CD4-positive, alpha-beta T cell treated with Interleukin-10 for 1 hour (primary cell): ENCODE measurements around the gene CCL13.
A peak's percentile ranks its signal among the peaks of the same experiment; 100 is the strongest.

ENCODE experiments used
- DNase-seq: peaks from one replicate; pipeline ENCODE4 v3.0.0-alpha.2; 2020

The CCL13 gene

DNA sequence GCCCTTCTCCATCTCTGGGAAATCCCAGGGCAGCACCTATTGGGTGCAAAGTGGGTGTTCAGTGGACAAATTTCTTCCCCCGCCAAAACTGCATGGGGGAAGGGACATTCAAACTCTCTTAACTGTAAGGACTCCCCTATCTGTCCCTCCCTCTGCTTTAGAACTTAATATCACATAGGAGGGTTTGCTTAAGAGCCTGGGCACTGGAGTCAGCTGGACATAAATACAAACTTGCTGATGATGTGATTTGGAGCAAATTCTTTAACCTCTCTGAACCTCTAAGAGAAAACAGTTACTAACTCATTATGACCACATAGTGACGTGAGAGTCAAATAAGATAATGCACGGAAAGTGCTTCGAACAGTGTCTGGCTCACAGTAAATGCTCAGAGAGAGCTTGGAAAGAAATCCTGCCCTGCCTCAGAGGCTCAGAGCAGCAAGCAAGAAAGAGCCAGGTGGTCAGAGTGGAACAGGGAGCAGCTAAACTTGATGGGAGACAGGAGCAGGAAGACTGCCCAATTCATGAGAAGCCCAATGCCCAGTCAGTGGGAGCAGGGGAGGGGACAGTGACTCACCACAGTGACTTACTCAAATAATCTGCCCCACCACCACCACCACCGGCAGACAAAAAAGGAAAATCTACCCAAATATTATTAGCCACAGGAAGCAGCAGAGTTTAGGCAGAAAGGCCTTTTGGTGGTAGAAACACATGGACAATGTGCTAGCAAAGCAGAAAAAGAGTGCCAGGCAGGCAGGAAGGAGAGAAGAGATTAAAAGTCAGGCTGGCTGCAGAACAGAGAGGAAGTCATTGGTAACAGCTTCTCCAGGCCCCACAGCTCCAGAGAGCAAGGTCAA is 30.6 kb downstream of the CCL13 start:
- no peak for DNase-seq

DNA sequence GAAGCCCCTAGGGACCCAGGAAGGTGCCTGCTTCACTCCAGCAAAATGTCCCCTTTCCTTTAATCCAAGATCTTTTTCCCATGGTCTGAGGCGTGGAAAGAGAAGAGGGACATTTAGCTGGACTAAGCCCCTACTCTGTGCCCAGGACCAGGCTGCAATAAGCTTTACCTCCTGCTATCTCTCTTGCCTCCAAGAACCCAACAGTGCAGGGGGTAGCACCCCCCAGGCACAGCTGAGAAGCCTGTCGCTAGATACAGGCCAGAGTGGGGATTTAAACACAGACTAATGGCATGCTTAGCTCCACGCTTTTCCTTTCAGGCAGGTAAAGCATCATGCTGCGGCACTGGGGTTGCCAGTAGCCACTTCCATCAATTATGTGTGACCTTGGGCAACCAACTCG is 31.3 kb downstream of the CCL13 start:
- DNase-seq: no peak

DNA sequence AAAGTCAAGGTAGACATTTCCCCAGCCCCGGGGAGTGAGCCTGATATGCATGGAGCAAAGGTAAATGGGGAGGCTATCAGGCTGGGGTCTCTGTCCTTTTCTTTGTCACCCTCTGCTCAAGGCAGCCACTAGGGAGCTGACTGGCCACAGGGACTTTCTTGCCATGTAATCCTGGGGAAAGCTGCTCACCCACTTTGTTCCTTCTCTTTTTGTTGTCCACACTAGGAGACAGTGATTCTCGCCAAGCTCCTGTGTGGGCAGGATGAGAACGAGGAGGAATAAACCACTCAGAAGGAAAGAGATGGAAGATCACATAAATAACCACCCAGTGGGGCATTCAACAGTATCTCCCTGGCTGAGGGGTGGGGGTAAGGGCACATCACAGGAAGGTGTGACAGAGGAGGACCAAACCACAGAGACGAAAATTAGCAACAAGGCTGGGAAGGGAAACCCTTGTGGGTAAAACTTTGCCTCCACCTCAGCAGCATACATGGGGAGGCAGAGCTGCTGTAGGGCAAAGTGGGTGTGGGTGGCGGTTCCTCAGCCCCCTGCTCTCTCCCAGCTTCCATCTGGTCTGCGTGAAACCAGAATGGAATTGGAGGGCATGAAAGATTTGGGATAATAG is 33.0 kb downstream of the CCL13 start:
- DNase-seq: no peak

DNA sequence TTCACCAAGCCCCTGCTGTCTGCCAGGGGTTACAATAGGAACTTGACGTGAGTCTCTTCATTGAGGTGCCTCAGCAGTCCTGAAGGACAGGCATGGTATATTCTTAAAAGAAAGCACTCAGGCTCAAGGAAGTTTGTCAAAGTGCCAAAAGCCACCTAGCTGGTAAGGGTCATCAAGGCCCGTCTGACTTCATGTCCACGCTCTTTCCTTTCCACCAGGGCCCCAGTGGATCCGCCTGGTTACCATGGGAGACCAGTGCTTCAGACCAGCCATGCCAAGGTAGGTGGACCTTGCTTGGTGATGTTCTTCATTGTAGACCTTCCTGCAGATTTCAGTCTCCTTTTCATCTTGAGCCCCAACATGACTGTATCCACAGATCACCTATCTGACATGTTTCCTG is 34.4 kb downstream of the CCL13 start:
- no peak for DNase-seq

DNA sequence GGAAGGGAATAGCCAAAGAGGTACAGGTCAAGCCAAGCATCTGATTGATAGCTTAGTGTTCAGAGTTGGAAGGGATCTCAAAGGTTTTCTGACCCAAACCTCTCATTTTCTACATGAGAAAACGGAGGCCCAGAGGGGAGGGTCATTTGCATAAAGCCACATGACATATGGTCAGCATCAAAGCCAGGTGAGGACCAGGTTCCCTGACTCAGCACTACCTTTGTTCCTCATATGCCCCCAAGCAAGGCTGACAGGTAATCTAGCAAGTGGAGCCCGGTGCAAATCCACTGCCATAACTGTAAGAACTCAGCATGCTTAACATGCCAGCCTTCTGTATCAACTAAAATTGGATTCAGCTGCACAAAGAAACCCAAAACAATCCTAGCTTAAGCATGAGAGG is 35.0 kb downstream of the CCL13 start:
- DNase-seq: no peak

DNA sequence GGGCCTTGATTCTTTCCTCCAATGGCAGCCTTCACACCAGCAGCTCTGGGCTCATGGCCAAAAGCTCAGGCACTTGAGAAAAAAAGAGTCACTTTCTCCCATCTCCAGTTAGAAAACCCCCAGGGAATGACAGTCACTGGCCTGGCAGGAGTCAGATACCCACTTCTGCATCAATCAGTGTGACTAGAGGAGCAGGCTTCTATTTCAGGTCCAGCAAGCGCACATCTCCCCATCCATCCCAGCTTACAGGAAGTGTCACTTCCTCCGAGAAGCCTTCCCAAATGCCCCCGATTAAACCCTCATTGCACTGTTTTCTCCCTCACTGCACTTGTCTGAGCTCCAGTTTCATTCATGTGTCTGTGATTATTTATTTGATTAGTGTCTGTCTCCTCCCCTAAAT is 37.1 kb downstream of the CCL13 start:
- no peak for DNase-seq

DNA sequence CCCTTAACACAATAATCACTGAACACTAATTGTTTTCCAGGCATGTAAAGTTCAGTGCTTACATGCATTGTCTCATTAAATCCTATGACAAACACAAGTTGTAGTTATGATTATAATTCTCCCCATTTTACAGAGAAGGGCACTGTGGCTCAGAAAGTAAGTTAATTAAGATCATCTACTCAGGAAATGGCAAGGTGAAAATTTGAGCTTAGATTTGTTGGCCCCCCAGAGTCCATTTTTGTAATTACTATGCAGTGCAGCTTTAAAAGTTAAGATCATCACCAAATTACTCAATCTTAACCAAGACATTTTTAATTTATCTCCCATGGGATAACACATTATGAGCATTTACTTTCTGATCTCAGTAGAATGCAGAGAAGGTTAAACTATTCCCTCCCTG is 41.0 kb downstream of the CCL13 start:
- no peak for DNase-seq

DNA sequence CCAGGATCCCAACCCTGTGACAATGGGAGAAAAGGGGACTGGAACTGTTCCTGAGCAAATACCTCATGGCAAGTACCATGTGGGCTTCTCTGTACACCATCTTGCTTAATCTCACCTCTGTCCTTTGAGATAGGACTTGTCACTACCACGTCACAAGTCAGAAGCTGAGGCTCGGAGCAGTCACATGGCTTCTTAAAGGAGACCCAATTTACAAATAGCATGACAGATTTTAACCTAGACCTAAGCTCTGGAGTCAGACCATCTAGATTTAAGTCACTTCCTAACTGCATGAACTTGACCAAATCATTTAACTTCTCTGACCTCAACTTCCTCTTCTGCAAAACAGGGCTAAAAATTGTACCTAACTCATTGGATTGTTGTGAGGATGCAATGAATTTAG is 42.7 kb downstream of the CCL13 start:
- DNase-seq: peak; percentile 2

DNA sequence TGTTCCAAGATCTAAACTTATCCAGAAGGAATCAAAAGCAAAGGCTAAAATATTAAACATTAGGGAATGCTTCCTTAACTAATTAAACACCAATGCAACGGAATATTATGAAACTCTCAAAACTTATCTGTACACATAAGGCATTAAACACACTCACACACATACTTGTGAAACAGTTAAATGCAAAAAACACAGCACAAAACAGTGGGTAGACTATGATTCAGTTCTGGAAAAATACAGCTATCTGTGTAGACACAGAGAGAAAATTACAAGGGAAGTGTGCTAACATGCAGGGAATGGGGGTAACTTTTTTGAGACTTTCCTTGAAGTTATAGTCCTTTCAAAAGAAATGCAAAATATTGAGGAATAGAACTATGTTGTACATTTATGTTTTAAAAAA is 43.4 kb downstream of the CCL13 start:
- DNase-seq: no peak

DNA sequence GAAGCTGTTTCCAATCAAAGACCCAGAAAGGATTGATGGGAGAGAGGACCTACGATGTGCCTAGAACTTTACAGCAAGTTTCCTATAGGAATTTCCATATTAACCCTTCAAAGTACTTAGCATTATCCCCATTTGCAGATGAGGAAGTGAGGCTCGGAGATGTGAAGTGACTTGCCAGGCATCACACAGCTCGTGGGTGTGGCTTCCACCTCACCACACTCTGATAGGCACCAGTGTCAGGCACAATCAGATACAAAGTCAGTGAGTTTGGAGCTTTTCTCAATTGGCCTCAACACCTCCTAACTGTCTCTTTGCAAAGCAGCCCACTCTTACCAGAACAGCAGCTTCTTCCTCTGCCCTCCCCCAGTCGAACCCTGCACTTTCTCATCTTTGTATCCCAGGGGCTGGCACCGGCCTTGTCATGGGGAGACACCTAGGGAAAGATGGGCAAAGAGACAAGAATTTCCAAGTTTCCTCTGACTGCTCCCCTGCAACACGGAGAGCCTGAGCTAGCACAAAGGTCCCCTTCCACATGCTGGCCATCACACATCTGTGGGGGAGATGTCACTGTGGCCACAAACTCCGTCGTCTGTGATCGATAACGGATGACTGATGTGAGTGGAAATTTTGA is 44.1 kb downstream of the CCL13 start:
- no peak for DNase-seq

DNA sequence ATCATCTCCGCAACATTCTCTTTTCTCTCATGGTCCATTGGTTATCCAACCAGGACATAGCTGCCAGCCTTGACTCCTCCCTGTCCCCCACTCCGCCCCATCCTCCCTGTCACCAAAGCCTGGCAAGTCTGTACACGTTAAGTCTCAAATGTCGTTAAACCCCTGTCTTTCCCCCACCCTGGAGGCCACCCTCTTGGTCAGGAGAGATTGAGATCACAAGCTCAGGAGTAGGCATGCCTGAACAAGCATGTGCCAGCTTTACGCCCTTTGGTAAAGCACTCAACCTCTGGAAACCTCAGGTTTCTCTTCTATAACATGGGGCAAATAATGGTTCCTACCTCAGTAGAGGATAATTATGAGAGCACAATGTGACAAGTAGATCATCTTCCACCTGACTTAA is 44.9 kb downstream of the CCL13 start:
- DNase-seq: no peak

DNA sequence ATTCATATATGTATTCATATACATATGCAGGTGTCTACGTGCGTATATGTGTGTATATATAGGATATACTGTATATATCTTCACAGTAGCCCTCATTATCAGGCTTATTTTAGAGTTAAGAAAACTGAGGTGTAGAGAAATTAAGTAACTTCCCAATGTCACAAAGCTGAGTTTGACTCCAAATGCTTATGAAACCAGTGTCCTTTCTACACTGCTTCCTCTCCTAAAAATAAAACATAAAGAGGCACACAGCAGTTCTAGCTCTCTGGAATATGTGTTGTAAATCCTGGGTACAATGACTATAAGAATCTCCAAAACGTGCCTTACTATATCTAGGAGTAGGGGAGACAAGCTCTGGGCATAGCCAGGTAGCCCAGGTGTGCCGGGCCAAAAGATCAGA is 46.7 kb downstream of the CCL13 start:
- no peak for DNase-seq

DNA sequence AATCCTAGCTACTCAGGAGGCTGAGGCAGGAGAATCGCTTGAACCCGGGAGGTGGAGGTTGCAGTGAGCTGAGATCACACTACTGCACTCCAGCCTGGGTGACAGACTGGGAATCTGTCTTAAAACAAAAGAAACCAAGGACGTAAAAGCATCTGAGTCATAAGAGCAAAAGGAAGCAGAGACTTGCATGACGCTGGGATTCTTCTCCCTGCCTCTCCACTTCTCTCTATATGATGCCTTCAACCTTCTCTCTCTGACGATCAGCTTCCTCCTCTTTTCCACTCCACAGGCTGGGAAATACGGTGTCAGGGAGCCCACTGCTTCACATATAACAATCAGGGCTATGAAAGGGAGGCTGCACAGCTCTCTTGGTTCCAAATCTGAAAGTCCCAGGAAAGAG is 49.9 kb downstream of the CCL13 start:
- DNase-seq: no peak
